Gastroesophageal sphincter (tissue), 3 donors: ENCODE results near the gene CH25H.

ENCODE experiments used
- EP300 ChIP-seq: sonication (generic); formaldehyde crosslinking; IDR thresholded peaks from one replicate; pipeline ENCODE4 v1.6.1; 2017; ENCODE audit warnings: antibody characterized with exemption, mild to moderate bottlenecking
- POLR2A ChIP-seq, 2 donors: fragments of 450-650 bp; IDR thresholded peaks; one replicate each; pipeline ENCODE4 v1.6.1; 2017; ENCODE audit warnings: antibody characterized with exemption in 2 of 2, mild to moderate bottlenecking in 2 of 2, moderate library complexity in 1 of 2
- POLR2AphosphoS5 ChIP-seq: sonication (generic); formaldehyde crosslinking; IDR thresholded peaks from one replicate; pipeline ENCODE4 v1.6.1; 2017; ENCODE audit warnings: antibody characterized with exemption
- TF ChIP-seq, protein P1 (sequence below), 4 experiments: fragments of 200-600 bp in 2 of 4; fragments of 450-650 bp in 2 of 4; sonication (generic) in 1 of 4; IDR thresholded peaks; one replicate each; pipeline ENCODE4 v1.5.1; 2017 to 2019; ENCODE audit warnings: antibody characterized with exemption in 4 of 4, mild to moderate bottlenecking in 2 of 4, moderate library complexity in 2 of 4

GRCh38 chr10:89159761-89160160, 47.4 kb downstream of the CH25H start:
- TF ChIP-seq POLR2AphosphoS5, result no peak
- TF ChIP-seq, protein P1, sequence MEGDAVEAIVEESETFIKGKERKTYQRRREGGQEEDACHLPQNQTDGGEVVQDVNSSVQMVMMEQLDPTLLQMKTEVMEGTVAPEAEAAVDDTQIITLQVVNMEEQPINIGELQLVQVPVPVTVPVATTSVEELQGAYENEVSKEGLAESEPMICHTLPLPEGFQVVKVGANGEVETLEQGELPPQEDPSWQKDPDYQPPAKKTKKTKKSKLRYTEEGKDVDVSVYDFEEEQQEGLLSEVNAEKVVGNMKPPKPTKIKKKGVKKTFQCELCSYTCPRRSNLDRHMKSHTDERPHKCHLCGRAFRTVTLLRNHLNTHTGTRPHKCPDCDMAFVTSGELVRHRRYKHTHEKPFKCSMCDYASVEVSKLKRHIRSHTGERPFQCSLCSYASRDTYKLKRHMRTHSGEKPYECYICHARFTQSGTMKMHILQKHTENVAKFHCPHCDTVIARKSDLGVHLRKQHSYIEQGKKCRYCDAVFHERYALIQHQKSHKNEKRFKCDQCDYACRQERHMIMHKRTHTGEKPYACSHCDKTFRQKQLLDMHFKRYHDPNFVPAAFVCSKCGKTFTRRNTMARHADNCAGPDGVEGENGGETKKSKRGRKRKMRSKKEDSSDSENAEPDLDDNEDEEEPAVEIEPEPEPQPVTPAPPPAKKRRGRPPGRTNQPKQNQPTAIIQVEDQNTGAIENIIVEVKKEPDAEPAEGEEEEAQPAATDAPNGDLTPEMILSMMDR (IDR thresholded peaks at IDR 0.05), result no peak
- no peak for TF ChIP-seq POLR2A (IDR thresholded peaks at IDR 0.05)
- no peak for TF ChIP-seq EP300
